Measurements from ENCODE around the gene UQCRC2.
"Not testable (repeated sequence)": the region's sequence is repeated elsewhere in the genome, so short reads cannot be mapped to it uniquely, and the experiment has no call there.

Gene UQCRC2

GRCh38 chr16:21952793-21953540 lies at the start of gene UQCRC2:
Gene UQCRC2 (plus strand): TSS chr16:21953361. CDS start chr16:21953424, 63 bp downstream.
- peak; percentile 90 for DNase-seq

GRCh38 chr16:21932650-21933049 lies 20.5 kb upstream of the UQCRC2 start:
- not testable (repeated sequence) for DNase-seq

GRCh38 chr16:21933316-21933715 lies 19.8 kb upstream of the UQCRC2 start:
- DNase-seq: not testable (repeated sequence)

- not testable (repeated sequence) for DNase-seq
Measured at GRCh38 chr16:21933790-21934189, 19.4 kb upstream of the UQCRC2 start.

GRCh38 chr16:21936216-21936615 lies 16.9 kb upstream of the UQCRC2 start:
- DNase-seq: not testable (repeated sequence)

GRCh38 chr16:21937336-21937829 lies 15.8 kb upstream of the UQCRC2 start:
- no peak for DNase-seq

- DNase-seq: no peak
Measured at GRCh38 chr16:21940570-21940969, 12.6 kb upstream of the UQCRC2 start.

GRCh38 chr16:21943571-21943970 lies 9.6 kb upstream of the UQCRC2 start:
- no peak for DNase-seq

- peak; percentile 23 for DNase-seq
Measured at GRCh38 chr16:21946889-21947635, 6.1 kb upstream of the UQCRC2 start.

GRCh38 chr16:21949713-21950260 lies 3.4 kb upstream of the UQCRC2 start:
- no peak for DNase-seq

- DNase-seq: peak; percentile 14
Measured at GRCh38 chr16:21950782-21951521, 2.2 kb upstream of the UQCRC2 start.

GRCh38 chr16:21952040-21952792 lies 945 bp upstream of the UQCRC2 start:
- peak; percentile 81 for DNase-seq

GRCh38 chr16:21953541-21953902 lies 361 bp downstream of the UQCRC2 start:
- DNase-seq: no peak

GRCh38 chr16:21957714-21958346 lies 4.7 kb downstream of the UQCRC2 start:
- no peak for DNase-seq

GRCh38 chr16:21959050-21959449 lies 5.9 kb downstream of the UQCRC2 start:
- DNase-seq: no peak

GRCh38 chr16:21962475-21962874 lies 9.3 kb downstream of the UQCRC2 start:
- no peak for DNase-seq

GRCh38 chr16:21963887-21964286 lies 10.7 kb downstream of the UQCRC2 start:
- no peak for DNase-seq

GRCh38 chr16:21964353-21964752 lies 11.2 kb downstream of the UQCRC2 start:
- DNase-seq: no peak

- DNase-seq: no peak
Measured at GRCh38 chr16:21971856-21972255, 18.7 kb downstream of the UQCRC2 start.

GRCh38 chr16:21973945-21974344 lies 20.8 kb downstream of the UQCRC2 start:
- no peak for DNase-seq

GRCh38 chr16:21980032-21980431 lies 26.9 kb downstream of the UQCRC2 start:
- no peak for DNase-seq

GRCh38 chr16:21982108-21982507 lies 28.9 kb downstream of the UQCRC2 start:
- DNase-seq: no peak
